Measurements from ENCODE around the gene FAM221B. TPM values are rescaled to one million over a fixed set of nuclear protein-coding genes. Genes with fewer than 3 reads are reported as not detected.

Gene FAM221B
- polyA plus RNA-seq, 1 donor from 2014 or later, result 0.09 TPM

- TF ChIP-seq EZH2 (IDR thresholded peaks at IDR 0.05; ENCODE audit: borderline replicate concordance, insufficient read depth, low read length, poor library complexity, severe bottlenecking), result no peak
- TF ChIP-seq EP300 (conservative IDR thresholded peaks at IDR 0.05; ENCODE audit: poor library complexity, severe bottlenecking), result no peak
Measured at GRCh38 chr9:35852267-35852815, 23.8 kb upstream of the FAM221B start (continued).

- no peak overlapping the region for H3K9ac ChIP-seq (ENCODE audit: low read length)
- TF ChIP-seq TAF1 (IDR thresholded peaks at IDR 0.05; ENCODE audit: low read depth) (no peak), POLR2AphosphoS5 (IDR thresholded peaks at IDR 0.05) (no peak), RAD21 (conservative IDR thresholded peaks at IDR 0.05) (no peak), MXI1 (conservative IDR thresholded peaks at IDR 0.05; ENCODE audit: poor library complexity, severe bottlenecking) (no peak), EZH2 (IDR thresholded peaks at IDR 0.05; ENCODE audit: borderline replicate concordance, insufficient read depth, low read length, poor library complexity, severe bottlenecking) (no peak), CTCF (IDR thresholded peaks at IDR 0.05; ENCODE audit: poor library complexity, severe bottlenecking) (no peak), REST (IDR thresholded peaks at IDR 0.05; ENCODE audit: borderline replicate concordance) (no peak), EP300 (conservative IDR thresholded peaks at IDR 0.05; ENCODE audit: poor library complexity, severe bottlenecking) (no peak)
- H3K4me2 ChIP-seq (ENCODE audit: low read length), result no peak overlapping the region
- H2AFZ ChIP-seq (ENCODE audit: low read depth, low read length), result no peak overlapping the region
- no peaks in the 10 kb centered on the region for H4K20me1 ChIP-seq (ENCODE audit: insufficient read depth)
- H3K9me2 ChIP-seq (ENCODE audit: insufficient read depth, low read length), result no peaks in the 10 kb centered on the region
- no peaks in the 10 kb centered on the region for H3K27me3 ChIP-seq (ENCODE audit: insufficient read depth, low read depth, low read length)
- H3K9me3 ChIP-seq (ENCODE audit: low read length), result no peaks in the 10 kb centered on the region
- H3F3A ChIP-seq (ENCODE audit: insufficient read depth, low read length, poor library complexity, severe bottlenecking), result no peaks in the 10 kb centered on the region
- H3K79me2 ChIP-seq (replicated peaks; ENCODE audit: insufficient read depth, low read length), result no peaks in the 10 kb centered on the region
- no peak overlapping the region for H3K27ac ChIP-seq (ENCODE audit: low read length)
- H3K4me3 ChIP-seq (ENCODE audit: low read length), result no peak overlapping the region
- peaks cover 9% of the 10 kb centered on the region for H3K36me3 ChIP-seq (ENCODE audit: insufficient read depth, low read length)
Measured at GRCh38 chr9:35847792-35848572, 19.4 kb upstream of the FAM221B start.

Measured in neural cell (in vitro differentiated cells).